Mesenchymal stem cell (in vitro differentiated cells and primary cell): ENCODE data around the gene WWOX.

ENCODE experiments used
- DNase-seq: peaks from one replicate; pipeline ENCODE4 v3.0.0-alpha.2; 2013
- H2AFZ ChIP-seq: one replicate; pipeline ENCODE4 v1.6.1; 2013; ENCODE audit warnings: low read depth, mild to moderate bottlenecking, control low read depth, inconsistent platforms, low read length, moderate library complexity
- H2AK5ac ChIP-seq: 2 replicates; pipeline ENCODE4 v1.6.1; 2013; ENCODE audit warnings: low read length, moderate library complexity, mild to moderate bottlenecking, inconsistent platforms; ENCODE audit not compliant: severe bottlenecking
- H2BK120ac ChIP-seq: one replicate; pipeline ENCODE4 v1.6.1; 2013; ENCODE audit warnings: low read depth, mild to moderate bottlenecking, inconsistent platforms, low read length, moderate library complexity
- H2BK12ac ChIP-seq, 2 experiments: one replicate each; pipeline ENCODE4 v1.6.1; 2013; ENCODE audit warnings: inconsistent platforms in 2 of 2, low read length in 2 of 2, mild to moderate bottlenecking in 2 of 2, moderate library complexity in 2 of 2, control low read depth in 1 of 2
- H2BK15ac ChIP-seq: one replicate; pipeline ENCODE4 v1.6.1; 2013; ENCODE audit warnings: mild to moderate bottlenecking, low read depth, inconsistent platforms; ENCODE audit not compliant: poor library complexity, severe bottlenecking
- H2BK5ac ChIP-seq: 2 replicates; pipeline ENCODE4 v1.6.1; 2013; ENCODE audit warnings: low read depth, mild to moderate bottlenecking, low read length, control low read depth, inconsistent platforms; ENCODE audit not compliant: poor library complexity, severe bottlenecking
- H3K14ac ChIP-seq, 2 experiments: one replicate each; pipeline ENCODE4 v1.6.1; 2013; ENCODE audit warnings: inconsistent platforms in 2 of 2, low read length in 2 of 2, control low read depth in 1 of 2, mild to moderate bottlenecking in 1 of 2, moderate library complexity in 1 of 2
- H3K18ac ChIP-seq, 2 experiments: one replicate each; pipeline ENCODE4 v1.6.1; 2013; ENCODE audit warnings: inconsistent platforms in 2 of 2, low read length in 2 of 2, control low read depth in 1 of 2, low read depth in 1 of 2, mild to moderate bottlenecking in 1 of 2
- H3K23ac ChIP-seq, 2 experiments: one replicate each; pipeline ENCODE4 v1.6.1; 2013; ENCODE audit warnings: inconsistent platforms in 2 of 2, low read length in 2 of 2, mild to moderate bottlenecking in 2 of 2, moderate library complexity in 2 of 2, control low read depth in 1 of 2
- H3K27ac ChIP-seq: 2 replicates; pipeline ENCODE4 v1.5.1; 2013; ENCODE audit warnings: mild to moderate bottlenecking, moderate library complexity, low read length, control low read depth, inconsistent platforms; ENCODE audit not compliant: poor library complexity, severe bottlenecking
- H3K27me3 ChIP-seq, 2 experiments: 2 replicates each; pipeline versions ENCODE4 v1.6.1 to v1.7.0; 2013; ENCODE audit warnings: low read length in 2 of 2, mild to moderate bottlenecking in 2 of 2, moderate library complexity in 2 of 2, control low read depth in 1 of 2, inconsistent platforms in 1 of 2; ENCODE audit not compliant: control insufficient read depth in 1 of 2, insufficient read depth in 1 of 2
- H3K36me3 ChIP-seq, 2 experiments: 2 replicates each; pipeline versions ENCODE4 v1.6.1 to v1.7.0; 2013; ENCODE audit warnings: low read length in 2 of 2, control low read depth in 1 of 2, inconsistent platforms in 1 of 2, low read depth in 1 of 2, mild to moderate bottlenecking in 1 of 2; ENCODE audit not compliant: insufficient read depth in 2 of 2, control insufficient read depth in 1 of 2
- H3K4ac ChIP-seq, 2 experiments: one replicate each; pipeline ENCODE4 v1.6.1; 2013; ENCODE audit warnings: inconsistent platforms in 2 of 2, low read length in 2 of 2, mild to moderate bottlenecking in 2 of 2, moderate library complexity in 2 of 2, control low read depth in 1 of 2, low read depth in 1 of 2
- H3K4me1 ChIP-seq: 2 replicates; pipeline ENCODE4 v1.6.1; 2013; ENCODE audit warnings: low read depth, low read length, control low read depth; ENCODE audit not compliant: control insufficient read depth, insufficient read depth
- H3K4me2 ChIP-seq: 2 replicates; pipeline ENCODE4 v1.6.1; 2013; ENCODE audit warnings: low read length, mild to moderate bottlenecking, inconsistent platforms; ENCODE audit not compliant: poor library complexity, severe bottlenecking
- H3K4me3 ChIP-seq, 2 experiments: 2 replicates each; pipeline versions ENCODE4 v1.5.1 to v1.7.0; 2013; ENCODE audit warnings: low read length in 2 of 2, mild to moderate bottlenecking in 2 of 2, control low read depth in 1 of 2, low read depth in 1 of 2; ENCODE audit not compliant: insufficient read depth in 1 of 2
- H3K79me1 ChIP-seq: replicated peaks from 2 replicates; pipeline ENCODE4 v1.6.1; 2013; ENCODE audit warnings: mild to moderate bottlenecking, control low read depth, low read length, inconsistent platforms; ENCODE audit not compliant: poor library complexity, severe bottlenecking
- H3K9ac ChIP-seq: 2 replicates; pipeline ENCODE4 v1.7.0; 2013; ENCODE audit warnings: mild to moderate bottlenecking, low read length, moderate library complexity
- H3K9me3 ChIP-seq: 2 replicates; pipeline ENCODE4 v1.7.0; 2013; ENCODE audit warnings: mild to moderate bottlenecking, low read length; ENCODE audit not compliant: control insufficient read depth
- H4K8ac ChIP-seq: one replicate; pipeline ENCODE4 v1.6.1; 2013; ENCODE audit warnings: inconsistent platforms, mild to moderate bottlenecking, low read length, moderate library complexity
- H4K91ac ChIP-seq: one replicate; pipeline ENCODE4 v1.6.1; 2013; ENCODE audit warnings: mild to moderate bottlenecking, low read length, inconsistent platforms
- WGBS: methylation state at CpG from one replicate; pipeline ENCODE4 v1.1.7; 2013; ENCODE audit warnings: mixed read lengths; 5-methylcytosine and 5-hydroxymethylcytosine counted together

Gene WWOX

DNA sequence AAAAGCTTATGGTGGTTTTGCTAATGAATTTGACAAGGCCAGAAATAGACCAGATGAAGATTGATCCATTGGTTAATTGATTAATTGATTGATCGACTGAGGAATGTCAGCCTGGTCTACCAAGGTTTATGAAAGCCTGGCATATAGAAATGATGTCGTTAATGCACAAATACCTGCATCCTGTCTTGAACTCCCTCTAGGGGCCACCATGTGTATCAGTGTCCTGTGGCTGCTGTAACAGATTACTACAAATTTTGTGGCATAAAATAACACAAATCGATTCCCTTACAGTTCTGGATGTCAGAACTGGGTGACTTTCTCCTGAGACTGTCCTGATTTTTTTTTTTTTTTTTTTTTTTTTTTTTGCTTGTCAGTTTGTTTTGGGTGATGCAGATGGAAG is 947.9 kb downstream of the WWOX start:
- no peak overlapping the region for H3K14ac ChIP-seq

DNA sequence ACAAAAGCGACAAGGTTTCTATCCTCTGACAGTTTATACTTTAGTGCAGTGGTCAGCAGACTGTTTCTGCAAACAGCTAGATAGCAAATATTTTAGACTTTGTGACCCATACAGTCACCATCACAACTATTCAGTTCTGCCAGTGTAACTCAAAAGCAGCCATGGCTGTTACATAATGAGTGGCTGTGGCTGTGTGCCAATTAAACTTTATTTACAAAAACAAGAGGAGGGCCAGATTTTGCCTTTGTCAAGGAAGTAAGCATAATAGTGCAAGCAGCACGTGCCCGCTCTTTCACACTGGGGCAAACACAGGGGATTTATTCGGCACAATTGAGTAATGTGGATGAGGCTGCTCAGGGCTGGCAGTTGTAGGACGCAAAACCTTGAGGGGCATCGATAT is 949.6 kb downstream of the WWOX start:
- 93% methylated on average over 6 of the region's 6 CpGs for WGBS

More for the DNA sequence above, 947.9 kb downstream of the WWOX start:
- H3K4me3 ChIP-seq: no peak overlapping the region
- H3K27ac ChIP-seq: no peak overlapping the region
- no peaks in the 10 kb centered on the region for H3K9me3 ChIP-seq
- no peaks in the 10 kb centered on the region for H3K79me1 ChIP-seq
- no peak overlapping the region for H2BK12ac ChIP-seq
- no peak overlapping the region for H4K91ac ChIP-seq
- no peak overlapping the region for H2AFZ ChIP-seq
- no peak overlapping the region for H2BK120ac ChIP-seq
- peak; percentile 7 for DNase-seq
- 89% methylated on average over 3 of the region's 3 CpGs for WGBS
- H3K4me1 ChIP-seq: no peaks in the 10 kb centered on the region
- H3K36me3 ChIP-seq: no peaks in the 10 kb centered on the region
- H3K27me3 ChIP-seq: no peaks in the 10 kb centered on the region
- no peak overlapping the region for H2BK5ac ChIP-seq
- H3K9ac ChIP-seq: no peak overlapping the region
- H2AK5ac ChIP-seq: no peak overlapping the region
- no peak overlapping the region for H2BK15ac ChIP-seq
- H3K4me2 ChIP-seq: no peak overlapping the region
- no peak overlapping the region for H3K23ac ChIP-seq
- H3K18ac ChIP-seq: no peak overlapping the region
- no peak overlapping the region for H3K4ac ChIP-seq
- no peak overlapping the region for H4K8ac ChIP-seq

DNA sequence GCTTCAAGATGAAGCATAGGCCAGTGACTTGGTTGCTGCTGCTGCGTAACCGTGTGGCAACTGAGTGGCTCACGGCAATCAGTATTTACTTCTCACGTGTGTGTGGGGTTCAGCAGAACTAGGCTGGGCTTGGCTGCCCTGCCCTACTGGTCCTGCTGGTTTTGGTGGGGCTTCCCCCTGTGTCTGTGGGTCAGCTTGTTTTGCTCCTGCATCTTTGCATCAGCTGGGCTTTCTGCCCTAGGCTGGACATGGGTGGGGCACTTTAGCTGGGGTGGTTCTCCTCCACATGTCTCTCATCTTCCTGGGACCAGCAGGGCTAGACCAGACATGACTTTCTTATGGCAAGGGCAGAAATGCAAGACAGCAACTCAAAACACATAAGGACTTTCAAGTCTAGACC is 950.6 kb downstream of the WWOX start:
- H2AFZ ChIP-seq: no peak overlapping the region
- no peak overlapping the region for H2BK5ac ChIP-seq
- no peak overlapping the region for H4K91ac ChIP-seq
- no peak overlapping the region for H2AK5ac ChIP-seq
- H3K27me3 ChIP-seq: no peaks in the 10 kb centered on the region
- no peaks in the 10 kb centered on the region for H3K9me3 ChIP-seq
- no peak overlapping the region for H3K18ac ChIP-seq
- no peak overlapping the region for H4K8ac ChIP-seq
- no peaks in the 10 kb centered on the region for H3K79me1 ChIP-seq
- no peaks in the 10 kb centered on the region for H3K4me1 ChIP-seq
- no peak overlapping the region for H3K27ac ChIP-seq
- H3K14ac ChIP-seq: no peak overlapping the region
- H2BK12ac ChIP-seq: no peak overlapping the region
- no peak overlapping the region for H3K4ac ChIP-seq
- no peak overlapping the region for H3K23ac ChIP-seq
- H3K4me3 ChIP-seq: no peak overlapping the region
- no peak overlapping the region for H2BK15ac ChIP-seq
- WGBS: 95% methylated on average over 4 of the region's 4 CpGs
- no peak for DNase-seq
- H3K4me2 ChIP-seq: no peak overlapping the region
- no peak overlapping the region for H2BK120ac ChIP-seq
- H3K36me3 ChIP-seq: no peaks in the 10 kb centered on the region
- H3K9ac ChIP-seq: no peak overlapping the region

More for the DNA sequence above, 949.6 kb downstream of the WWOX start:
- H2BK5ac ChIP-seq: no peak overlapping the region
- H3K4me1 ChIP-seq: no peaks in the 10 kb centered on the region
- H3K79me1 ChIP-seq: no peaks in the 10 kb centered on the region
- no peak overlapping the region for H3K14ac ChIP-seq
- H4K91ac ChIP-seq: no peak overlapping the region
- H3K27ac ChIP-seq: no peak overlapping the region
- H3K9ac ChIP-seq: no peak overlapping the region
- no peak overlapping the region for H3K4me3 ChIP-seq
- H2BK120ac ChIP-seq: no peak overlapping the region
- no peak overlapping the region for H3K4ac ChIP-seq
- no peak overlapping the region for H3K18ac ChIP-seq
- no peak overlapping the region for H3K4me2 ChIP-seq
- no peak overlapping the region for H2AFZ ChIP-seq
- no peak overlapping the region for H2BK12ac ChIP-seq
- no peak overlapping the region for H4K8ac ChIP-seq
- DNase-seq: no peak
- no peaks in the 10 kb centered on the region for H3K36me3 ChIP-seq
- H2AK5ac ChIP-seq: no peak overlapping the region
- no peak overlapping the region for H3K23ac ChIP-seq
- no peaks in the 10 kb centered on the region for H3K9me3 ChIP-seq
- H2BK15ac ChIP-seq: no peak overlapping the region
- no peaks in the 10 kb centered on the region for H3K27me3 ChIP-seq

DNA sequence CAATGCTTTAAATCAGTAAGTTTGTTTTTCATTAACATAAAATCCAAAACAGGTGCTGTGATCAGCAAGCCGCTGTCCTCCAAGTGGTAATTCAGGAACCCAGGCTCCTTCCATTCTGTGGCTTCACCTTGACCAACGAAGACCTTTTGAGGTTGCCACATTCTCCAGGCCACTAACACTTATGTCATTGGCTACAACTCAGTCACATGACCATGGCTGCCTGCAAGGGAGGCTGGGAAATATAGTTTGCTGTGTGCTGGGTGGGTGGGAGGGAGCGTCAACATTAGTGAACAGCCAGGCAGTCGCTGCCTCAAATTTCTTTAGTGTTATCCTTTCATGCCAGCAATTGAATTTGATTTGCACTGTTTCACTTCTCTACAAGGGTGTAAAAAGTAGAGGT is 951.9 kb downstream of the WWOX start:
- Histone ChIP-seq H3K79me1 (no peaks in the 10 kb centered on the region), H2BK15ac (no peak overlapping the region), H4K91ac (no peak overlapping the region), H3K4me2 (no peak overlapping the region), H2AK5ac (no peak overlapping the region), H2AFZ (no peak overlapping the region), H3K23ac (no peak overlapping the region), H3K9me3 (no peaks in the 10 kb centered on the region), H3K27ac (no peak overlapping the region), H3K4me1 (no peaks in the 10 kb centered on the region), H2BK12ac (no peak overlapping the region), H2BK5ac (no peak overlapping the region), H3K27me3 (no peaks in the 10 kb centered on the region), H3K18ac (no peak overlapping the region), H3K14ac (no peak overlapping the region), H3K9ac (no peak overlapping the region), H3K4me3 (no peak overlapping the region), H4K8ac (no peak overlapping the region), H2BK120ac (no peak overlapping the region), H3K36me3 (no peaks in the 10 kb centered on the region), H3K4ac (no peak overlapping the region)
- no peak for DNase-seq
- WGBS: 100% methylated on average over 2 of the region's 4 CpGs
